Measurements from ENCODE around the gene GBX2. TPM values are rescaled to one million over a fixed set of nuclear protein-coding genes. Genes with fewer than 3 reads are reported as not detected.

GBX2 gene
- total RNA-seq, 4 donors from 2014 or later: not detected

- no peak for ATAC-seq
Measured at GRCh38 chr2:236193026-236193425, 24.8 kb upstream of the GBX2 start.

GRCh38 chr2:236190674-236191073, 22.5 kb upstream of the GBX2 start:
- in situ Hi-C loops (cut with MboI; ENCODE audit: low sequenced_read_pairs in 4 of 4): no loop called here
- intact Hi-C loops (cut with DNase I; ENCODE audit: low total_unique reads): no loop called here
- DNase-seq (no peak), ATAC-seq (no peak)
- Histone ChIP-seq H3K9me3 (no peaks in the 10 kb centered on the region), H3K4me1 (no peaks in the 10 kb centered on the region), H3K27ac (no peak overlapping the region), H3K4me3 (no peak overlapping the region), H3K27me3 (no peaks in the 10 kb centered on the region), H3K36me3 (no peaks in the 10 kb centered on the region)
- TF ChIP-seq CTCF (IDR thresholded peaks at IDR 0.05 in 4 of 5, conservative IDR thresholded peaks at IDR 0.05 in 1 of 5) (no peak), POLR2A (IDR thresholded peaks at IDR 0.05) (no peak)

More at GRCh38 chr2:236193026-236193425, 24.8 kb upstream of the GBX2 start:
- Histone ChIP-seq H3K27me3 (no peaks in the 10 kb centered on the region), H3K4me1 (no peaks in the 10 kb centered on the region), H3K36me3 (no peaks in the 10 kb centered on the region), H3K4me3 (no peak overlapping the region), H3K27ac (no peak overlapping the region), H3K9me3 (no peaks in the 10 kb centered on the region)
- DNase-seq: no peak
- intact Hi-C loops (cut with DNase I; ENCODE audit: low total_unique reads) (no loop called here), in situ Hi-C loops (cut with MboI; ENCODE audit: low sequenced_read_pairs in 4 of 4) (no loop called here)
- TF ChIP-seq CTCF (IDR thresholded peaks at IDR 0.05 in 4 of 5, conservative IDR thresholded peaks at IDR 0.05 in 1 of 5): no peak
- no peak for TF ChIP-seq POLR2A (IDR thresholded peaks at IDR 0.05)

- intact Hi-C loops (cut with DNase I; ENCODE audit: low total_unique reads) (no loop called here), in situ Hi-C loops (cut with MboI; ENCODE audit: low sequenced_read_pairs in 4 of 4) (loop anchor here (5.0 to 10.0 kb wide), 2 partner anchors 410 to 417 kb away; no protein-coding TSS in a partner anchor)
- peaks cover 23 to 25% (median 23%) of the 10 kb centered on the region in 3 donors for H3K27me3 ChIP-seq
Measured at GRCh38 chr2:236184701-236185100, 16.5 kb upstream of the GBX2 start.

GRCh38 chr2:236180831-236181453, 12.8 kb upstream of the GBX2 start:
- no peak for DNase-seq
- Histone ChIP-seq H3K4me3 (no peak overlapping the region), H3K27me3 (peaks cover 59 to 62% (median 59%) of the 10 kb centered on the region in 3 donors), H3K4me1 (peaks cover 13 to 15% of the 10 kb centered on the region in 2 donors), H3K9me3 (no peaks in the 10 kb centered on the region), H3K27ac (no peak overlapping the region), H3K36me3 (no peaks in the 10 kb centered on the region)
- peak; percentile 28 to 68 (median 55) for TF ChIP-seq CTCF (IDR thresholded peaks at IDR 0.05 in 4 of 5, conservative IDR thresholded peaks at IDR 0.05 in 1 of 5)
- no peak for TF ChIP-seq POLR2A (IDR thresholded peaks at IDR 0.05)
- ATAC-seq: peak in 1 of 2 donors; percentile 31
- in situ Hi-C loops (cut with MboI; ENCODE audit: low sequenced_read_pairs in 4 of 4): loop anchor here (5.0 to 10.0 kb wide), 2 partner anchors 406 to 414 kb away; no protein-coding TSS in a partner anchor
- intact Hi-C loops (cut with DNase I; ENCODE audit: low total_unique reads): no loop called here

More at GRCh38 chr2:236184701-236185100, 16.5 kb upstream of the GBX2 start:
- DNase-seq (no peak), ATAC-seq (no peak)
- no peak overlapping the region for H3K4me3 ChIP-seq
- H3K27ac ChIP-seq: no peak overlapping the region
- TF ChIP-seq CTCF (IDR thresholded peaks at IDR 0.05 in 4 of 5, conservative IDR thresholded peaks at IDR 0.05 in 1 of 5) (no peak), POLR2A (IDR thresholded peaks at IDR 0.05) (no peak)
- no peaks in the 10 kb centered on the region for H3K9me3 ChIP-seq
- H3K36me3 ChIP-seq: no peaks in the 10 kb centered on the region
- no peaks in the 10 kb centered on the region for H3K4me1 ChIP-seq

Measured in gastrocnemius medialis (tissue), 4 donors.